GM12875 (cell line): ENCODE data around the gene SRPK1.
"Not testable (repeated sequence)": the region's sequence is repeated elsewhere in the genome, so short reads cannot be mapped to it uniquely, and the experiment has no call there.

Source experiments
- H3K4me3 ChIP-seq: one replicate; pipeline ENCODE4 v1.5.1; 2011; ENCODE audit warnings: low read depth, low read length, control low read depth
- CTCF ChIP-seq: IDR thresholded peaks from 2 replicates; pipeline ENCODE4 v1.5.1; 2011; ENCODE audit warnings: low read depth, mild to moderate bottlenecking, control low read depth, inconsistent platforms, low read length, moderate library complexity, borderline replicate concordance; ENCODE audit not compliant: insufficient read depth

SRPK1 gene

GRCh38 chr6:35943390-35943789 lies 22.5 kb upstream of the SRPK1 start:
- H3K4me3 ChIP-seq, result no peak overlapping the region
- TF ChIP-seq CTCF, result no peak

- H3K4me3 ChIP-seq, result no peak overlapping the region
- no peak for TF ChIP-seq CTCF
Observed at GRCh38 chr6:35942355-35942754, 21.5 kb upstream of the SRPK1 start.

GRCh38 chr6:35941170-35941569 lies 20.3 kb upstream of the SRPK1 start:
- not testable (repeated sequence) for H3K4me3 ChIP-seq

GRCh38 chr6:35940014-35940413 lies 19.1 kb upstream of the SRPK1 start:
- not testable (repeated sequence) for H3K4me3 ChIP-seq

- H3K4me3 ChIP-seq, result not testable (repeated sequence)
Observed at GRCh38 chr6:35939259-35939658, 18.4 kb upstream of the SRPK1 start.

GRCh38 chr6:35936681-35937359 lies 15.9 kb upstream of the SRPK1 start:
- no peak overlapping the region for H3K4me3 ChIP-seq
- TF ChIP-seq CTCF, result no peak

GRCh38 chr6:35935469-35935868 lies 14.6 kb upstream of the SRPK1 start:
- H3K4me3 ChIP-seq, result no peak overlapping the region
- no peak for TF ChIP-seq CTCF

GRCh38 chr6:35933844-35934243 lies 12.9 kb upstream of the SRPK1 start:
- TF ChIP-seq CTCF, result no peak
- H3K4me3 ChIP-seq, result no peak overlapping the region

- H3K4me3 ChIP-seq, result not testable (repeated sequence)
Observed at GRCh38 chr6:35931873-35932272, 11.0 kb upstream of the SRPK1 start.
